Hematopoietic multipotent progenitor cell treated with erythropoietin and hydrocortisone succinate and interleukin-3 and kit ligand, for 8 days (in vitro differentiated cells): ENCODE results near the gene C16orf92.

Experiments
- DNase-seq: peaks from one replicate; pipeline ENCODE4 v3.0.0-alpha.2; 2015

The C16orf92 gene

DNA sequence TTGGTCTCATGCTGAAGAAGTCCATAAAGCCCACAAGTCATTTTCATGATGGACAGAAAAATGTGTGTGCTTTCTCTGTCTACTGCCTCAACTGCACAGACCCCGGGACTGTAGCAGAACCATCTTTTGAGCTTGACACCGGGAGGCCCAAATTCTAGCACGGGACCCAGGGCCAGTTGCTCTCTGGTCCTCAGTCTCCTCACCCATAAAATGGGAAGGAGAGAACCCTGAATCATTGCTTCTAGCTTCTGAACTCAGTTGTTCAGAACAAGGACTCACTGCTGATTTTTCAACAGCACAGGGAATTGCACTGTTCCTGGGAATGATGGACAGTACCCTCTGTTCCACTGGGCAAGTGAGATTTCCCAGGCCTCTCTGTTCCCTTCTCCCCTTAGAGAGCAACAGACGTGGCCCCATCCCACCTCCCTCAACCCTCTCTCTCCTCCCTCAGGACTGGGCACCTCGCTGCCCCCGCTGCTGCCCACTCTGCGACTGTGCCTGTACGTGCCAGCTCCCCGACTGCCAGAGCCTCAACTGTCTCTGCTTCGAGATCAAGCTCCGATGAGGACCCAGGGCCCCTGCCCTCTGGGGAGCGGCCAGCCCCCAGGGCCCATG is 40.4 kb downstream of the C16orf92 start:
- no peak for DNase-seq

DNA sequence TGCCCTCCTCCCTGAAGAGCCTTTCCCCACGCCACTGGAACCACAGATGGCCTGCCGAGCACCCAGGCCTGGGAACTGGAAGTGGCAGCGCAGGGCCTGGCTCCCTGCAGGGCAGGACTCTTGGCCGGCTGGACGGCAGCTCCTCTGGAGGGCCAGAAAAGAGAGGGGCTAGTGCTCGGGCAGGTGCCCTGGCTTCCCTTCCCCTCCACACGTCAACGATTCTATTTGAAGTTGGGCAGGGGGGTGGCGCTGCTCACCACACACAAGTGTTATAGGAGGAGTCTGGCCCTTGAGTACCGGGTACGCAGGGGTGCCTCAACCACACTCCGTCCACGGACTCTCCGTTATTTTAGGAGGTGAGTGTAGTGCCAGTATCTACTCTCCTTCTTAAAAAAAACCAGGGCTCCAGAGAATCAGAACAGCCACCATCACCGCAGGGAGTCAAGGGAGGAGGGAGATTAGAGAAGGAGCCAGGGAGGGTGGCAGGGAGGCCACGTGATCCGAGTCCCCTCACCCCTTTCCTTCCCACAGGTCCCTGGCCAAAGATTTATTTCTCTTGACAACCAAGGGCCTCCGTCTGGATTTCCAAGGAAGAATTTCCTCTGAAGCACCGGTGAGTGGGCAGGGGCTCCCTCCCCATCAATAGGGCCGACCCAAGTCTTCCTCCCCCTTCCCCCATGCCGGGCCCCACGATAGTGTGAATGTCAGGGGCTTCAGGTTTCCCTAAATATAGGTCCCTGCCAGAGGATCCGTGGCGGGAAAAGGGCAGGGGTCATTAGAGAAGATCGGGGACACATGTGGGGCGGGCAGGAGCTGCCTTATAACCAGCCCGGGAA is 41.1 kb downstream of the C16orf92 start:
- peak; percentile 79 for DNase-seq

DNA sequence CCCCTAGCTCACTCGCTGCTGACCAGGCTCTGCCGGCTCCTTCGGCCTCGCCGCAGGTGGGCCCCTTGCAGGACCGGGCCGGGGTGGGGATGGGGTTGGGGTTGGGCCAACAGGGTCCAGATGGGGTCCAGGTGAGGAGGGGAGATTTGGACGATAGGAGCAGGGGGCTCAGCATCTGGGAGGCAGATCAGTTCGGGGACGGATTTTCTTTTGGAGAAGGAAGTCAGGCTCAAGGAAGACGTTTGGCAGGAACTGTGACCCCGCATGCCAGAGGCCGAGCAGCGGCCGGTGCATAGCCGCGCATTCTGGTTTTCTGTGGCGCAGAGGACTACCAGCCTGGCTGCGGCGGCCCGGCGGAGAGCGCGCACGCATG is 41.7 kb downstream of the C16orf92 start:
- no peak for DNase-seq

DNA sequence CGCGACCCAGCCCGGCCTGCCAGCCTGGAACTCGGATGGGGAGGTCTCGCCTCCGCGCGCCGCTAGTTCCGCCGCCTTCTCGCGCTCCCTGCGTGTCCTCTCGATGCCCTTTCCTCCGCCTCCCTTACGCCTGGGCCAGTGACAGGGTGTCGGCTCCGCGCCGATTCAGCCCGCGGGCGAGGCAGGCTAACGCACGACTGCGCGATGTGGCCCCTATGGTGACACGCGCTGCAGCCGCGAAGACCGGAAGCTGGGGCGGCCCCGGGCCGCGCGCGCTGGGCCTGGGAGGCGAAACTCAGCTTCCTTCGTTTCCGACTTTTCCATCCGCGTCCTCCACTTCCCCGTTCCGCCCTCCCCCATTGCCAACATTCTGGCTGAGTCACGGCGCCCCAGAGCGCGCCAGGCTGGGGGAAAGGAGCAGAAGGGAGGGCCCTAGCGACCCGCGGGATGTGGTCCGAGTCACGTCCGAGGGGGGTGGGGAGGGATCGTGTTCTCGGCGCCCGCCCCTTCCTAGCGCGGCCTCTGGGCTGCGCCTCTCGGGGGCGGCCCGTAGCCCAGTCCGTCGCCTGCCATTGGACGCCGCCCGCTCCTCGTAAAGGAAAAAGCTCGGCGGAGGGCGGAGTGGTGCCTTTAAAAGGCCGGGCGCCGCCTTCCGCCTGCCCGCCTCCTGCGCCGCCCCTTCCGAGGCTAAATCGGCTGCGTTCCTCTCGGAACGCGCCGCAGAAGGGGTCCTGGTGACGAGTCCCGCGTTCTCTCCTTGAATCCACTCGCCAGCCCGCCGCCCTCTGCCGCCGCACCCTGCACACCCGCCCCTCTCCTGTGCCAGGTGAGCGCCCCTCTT is 42.3 kb downstream of the C16orf92 start, which contains the start of gene ALDOA:
Gene ALDOA, plus strand, starts transcription at position 659 of the 841 bp plus-strand sequence. CDS start 1,138 bp downstream, outside the sequence.
- peak; percentile 96 for DNase-seq

DNA sequence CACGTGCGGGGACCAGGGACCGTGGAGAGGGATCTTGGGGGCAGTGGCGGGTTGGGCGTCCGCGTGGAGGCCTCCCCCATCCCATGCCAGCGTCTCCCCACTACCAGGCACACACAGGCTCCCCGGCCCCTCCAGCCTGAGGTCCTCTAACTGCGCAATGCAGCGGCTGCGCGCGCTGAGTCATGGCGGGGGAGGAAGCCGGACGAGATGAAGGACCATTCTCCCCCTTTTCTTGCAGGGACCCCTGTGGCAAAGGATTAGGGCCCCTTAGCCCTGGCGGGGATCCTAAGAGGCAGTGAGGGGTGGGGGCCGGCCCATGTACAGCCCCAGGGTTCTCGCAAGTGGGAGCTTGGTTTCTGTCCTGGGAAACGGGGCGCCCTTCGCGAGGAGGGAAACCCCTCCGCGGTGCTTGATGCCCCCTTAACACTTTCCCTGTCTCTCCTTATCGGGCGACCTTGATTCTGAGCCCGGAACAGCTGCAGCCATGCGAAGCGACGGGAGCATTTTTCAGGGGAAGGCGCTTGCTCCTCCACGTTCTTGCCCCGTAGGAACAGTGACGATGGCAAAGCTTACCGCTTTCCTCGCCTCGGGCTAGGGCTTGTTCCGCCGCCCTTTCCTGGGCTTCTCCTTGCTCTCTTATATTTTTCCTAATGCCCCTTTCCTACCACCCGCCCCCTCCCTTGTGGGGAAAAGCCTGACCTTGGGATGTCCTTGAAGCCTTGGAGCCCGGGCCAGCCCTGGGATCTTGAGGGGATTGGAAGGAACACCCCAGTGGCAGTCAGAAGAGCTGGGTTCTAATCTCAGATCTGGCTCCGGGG is 43.2 kb downstream of the C16orf92 start:
- DNase-seq = peak; percentile 44

DNA sequence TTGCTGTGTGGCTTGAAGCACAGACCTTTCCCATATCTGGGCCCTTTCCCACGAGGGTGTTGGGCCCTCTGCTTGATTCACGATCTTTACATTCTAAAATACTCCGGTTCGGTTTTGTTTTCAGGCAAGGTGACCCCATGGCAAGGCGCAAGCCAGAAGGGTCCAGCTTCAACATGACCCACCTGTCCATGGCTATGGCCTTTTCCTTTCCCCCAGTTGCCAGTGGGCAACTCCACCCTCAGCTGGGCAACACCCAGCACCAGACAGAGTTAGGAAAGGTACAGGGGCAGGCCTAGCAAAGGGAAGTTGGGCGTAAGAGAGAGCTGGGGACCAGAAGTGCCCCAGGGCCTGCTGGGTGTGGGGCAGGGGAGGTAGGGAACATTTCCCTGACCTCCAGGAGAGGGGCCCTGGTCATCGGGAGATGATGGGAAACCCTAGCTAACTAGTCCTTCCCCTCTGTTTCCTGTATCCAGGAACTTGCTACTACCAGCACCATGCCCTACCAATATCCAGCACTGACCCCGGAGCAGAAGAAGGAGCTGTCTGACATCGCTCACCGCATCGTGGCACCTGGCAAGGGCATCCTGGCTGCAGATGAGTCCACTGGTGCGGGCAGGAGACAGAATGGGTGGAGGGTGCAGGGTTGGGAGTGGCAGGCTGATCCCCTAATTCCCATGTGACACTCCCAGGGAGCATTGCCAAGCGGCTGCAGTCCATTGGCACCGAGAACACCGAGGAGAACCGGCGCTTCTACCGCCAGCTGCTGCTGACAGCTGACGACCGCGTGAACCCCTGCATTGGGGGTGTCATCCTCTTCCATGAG is 44.0 kb downstream of the C16orf92 start:
- DNase-seq = peak; percentile 30

DNA sequence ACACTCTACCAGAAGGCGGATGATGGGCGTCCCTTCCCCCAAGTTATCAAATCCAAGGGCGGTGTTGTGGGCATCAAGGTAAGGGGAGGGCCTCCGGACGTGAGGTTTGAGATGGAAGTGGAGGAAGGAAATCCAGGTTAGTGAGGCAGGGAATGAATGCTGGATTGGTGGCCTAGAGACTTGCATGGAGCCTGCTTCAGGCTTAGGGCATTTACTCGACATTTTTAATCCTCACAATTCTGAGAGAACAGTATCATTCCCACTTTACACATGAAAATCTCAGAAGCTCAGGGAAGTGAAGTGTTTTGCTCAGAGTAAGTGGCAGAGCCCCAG is 44.6 kb downstream of the C16orf92 start:
- no peak for DNase-seq

DNA sequence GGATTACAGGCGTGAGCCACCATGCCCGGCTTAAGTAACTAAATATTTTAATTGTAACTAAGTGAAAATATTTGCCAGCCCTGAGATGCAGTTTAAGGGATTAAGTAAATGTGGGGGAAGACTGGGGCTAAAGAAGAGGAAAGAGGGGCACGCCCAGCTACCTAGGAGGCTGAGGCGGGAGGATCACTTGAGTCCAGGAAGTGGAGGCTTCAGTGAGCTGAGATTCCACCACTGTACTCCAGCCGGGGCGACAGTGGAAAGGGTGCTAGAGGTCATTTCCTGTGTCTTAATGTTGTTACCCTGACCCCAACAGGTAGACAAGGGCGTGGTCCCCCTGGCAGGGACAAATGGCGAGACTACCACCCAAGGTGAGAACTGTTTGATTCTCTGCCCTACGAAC is 45.3 kb downstream of the C16orf92 start:
- no peak for DNase-seq

DNA sequence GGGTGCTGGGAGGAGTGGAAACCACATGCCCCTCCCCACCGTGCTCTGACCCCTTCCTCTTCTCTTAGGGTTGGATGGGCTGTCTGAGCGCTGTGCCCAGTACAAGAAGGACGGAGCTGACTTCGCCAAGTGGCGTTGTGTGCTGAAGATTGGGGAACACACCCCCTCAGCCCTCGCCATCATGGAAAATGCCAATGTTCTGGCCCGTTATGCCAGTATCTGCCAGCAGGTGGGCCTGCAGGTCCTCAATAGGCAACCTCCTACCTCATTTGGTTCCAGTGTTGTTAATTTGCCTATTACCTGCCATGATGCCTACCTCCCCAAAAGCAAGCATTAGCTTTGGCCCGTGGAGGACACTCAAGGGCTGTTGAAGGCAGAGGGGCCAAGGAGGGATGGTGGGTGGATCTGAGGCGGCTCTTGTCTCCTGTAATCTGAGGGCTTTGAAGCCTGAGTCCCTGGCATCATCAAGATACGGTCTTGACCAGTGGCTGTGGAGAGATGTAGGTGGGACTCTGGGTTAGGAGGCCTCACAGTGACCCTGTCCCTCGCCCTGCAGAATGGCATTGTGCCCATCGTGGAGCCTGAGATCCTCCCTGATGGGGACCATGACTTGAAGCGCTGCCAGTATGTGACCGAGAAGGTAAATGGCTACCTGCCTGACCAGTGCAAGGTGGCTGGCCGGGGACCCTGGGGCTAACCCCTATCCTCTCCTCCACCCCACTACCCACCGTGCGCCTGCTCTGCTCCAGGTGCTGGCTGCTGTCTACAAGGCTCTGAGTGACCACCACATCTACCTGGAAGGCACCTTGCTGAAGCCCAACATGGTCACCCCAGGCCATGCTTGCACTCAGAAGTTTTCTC is 46.0 kb downstream of the C16orf92 start:
- DNase-seq = peak; percentile 67

DNA sequence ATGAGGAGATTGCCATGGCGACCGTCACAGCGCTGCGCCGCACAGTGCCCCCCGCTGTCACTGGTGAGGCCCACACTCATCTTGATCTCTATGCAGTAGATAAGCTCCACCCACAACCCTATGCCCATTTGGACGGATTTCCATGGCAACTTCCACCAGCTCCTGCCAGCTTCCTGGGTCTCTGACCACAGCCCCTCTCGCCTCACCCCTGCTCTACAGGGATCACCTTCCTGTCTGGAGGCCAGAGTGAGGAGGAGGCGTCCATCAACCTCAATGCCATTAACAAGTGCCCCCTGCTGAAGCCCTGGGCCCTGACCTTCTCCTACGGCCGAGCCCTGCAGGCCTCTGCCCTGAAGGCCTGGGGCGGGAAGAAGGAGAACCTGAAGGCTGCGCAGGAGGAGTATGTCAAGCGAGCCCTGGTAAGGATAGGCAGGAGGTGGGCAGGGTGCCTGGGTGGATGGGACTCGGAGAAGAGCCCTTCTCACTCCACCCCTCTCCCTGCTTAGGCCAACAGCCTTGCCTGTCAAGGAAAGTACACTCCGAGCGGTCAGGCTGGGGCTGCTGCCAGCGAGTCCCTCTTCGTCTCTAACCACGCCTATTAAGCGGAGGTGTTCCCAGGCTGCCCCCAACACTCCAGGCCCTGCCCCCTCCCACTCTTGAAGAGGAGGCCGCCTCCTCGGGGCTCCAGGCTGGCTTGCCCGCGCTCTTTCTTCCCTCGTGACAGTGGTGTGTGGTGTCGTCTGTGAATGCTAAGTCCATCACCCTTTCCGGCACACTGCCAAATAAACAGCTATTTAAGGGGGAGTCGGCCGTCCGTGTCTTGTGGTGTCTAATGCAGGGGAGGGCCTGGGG is 46.8 kb downstream of the C16orf92 start:
- no peak for DNase-seq

DNA sequence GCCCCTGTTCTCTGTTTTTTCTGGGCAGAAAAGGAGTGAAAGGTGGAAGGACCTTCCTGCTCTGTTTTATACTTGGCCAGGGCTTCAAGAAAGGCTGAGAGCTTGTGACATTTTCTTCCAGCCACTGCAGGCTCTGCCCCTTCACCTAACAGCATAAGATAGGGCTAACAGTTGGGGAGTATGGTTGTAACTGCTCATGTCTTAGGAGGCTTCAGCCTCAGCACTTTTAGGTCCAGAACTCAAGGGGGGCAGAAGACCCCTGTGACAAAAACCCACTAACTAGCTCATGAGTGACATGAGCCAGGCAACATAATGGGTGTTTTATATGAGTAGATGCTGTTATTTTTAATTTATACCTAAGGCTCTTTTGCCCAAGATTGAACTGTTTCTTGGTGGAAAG is 47.5 kb downstream of the C16orf92 start:
- DNase-seq = no peak
